SK-N-SH treated with all-trans-retinoic acid at 6 μM for 48 hours (cell line): ENCODE measurements around the gene SYNJ2.

Source experiments
- BACH2 ChIP-seq: fragments of 250-450 bp; sonication (Bioruptor Pico); IDR thresholded peaks from 2 replicates; pipeline ENCODE4 v1.9.0; 2021; ENCODE audit warnings: mild to moderate bottlenecking, borderline replicate concordance
- TF ChIP-seq, protein P1 (sequence below): fragments of 250-450 bp; sonication (Bioruptor Pico); IDR thresholded peaks from 2 replicates; pipeline ENCODE4 v1.5.0; 2020; ENCODE audit warnings: mild to moderate bottlenecking, moderate library complexity

DNA sequence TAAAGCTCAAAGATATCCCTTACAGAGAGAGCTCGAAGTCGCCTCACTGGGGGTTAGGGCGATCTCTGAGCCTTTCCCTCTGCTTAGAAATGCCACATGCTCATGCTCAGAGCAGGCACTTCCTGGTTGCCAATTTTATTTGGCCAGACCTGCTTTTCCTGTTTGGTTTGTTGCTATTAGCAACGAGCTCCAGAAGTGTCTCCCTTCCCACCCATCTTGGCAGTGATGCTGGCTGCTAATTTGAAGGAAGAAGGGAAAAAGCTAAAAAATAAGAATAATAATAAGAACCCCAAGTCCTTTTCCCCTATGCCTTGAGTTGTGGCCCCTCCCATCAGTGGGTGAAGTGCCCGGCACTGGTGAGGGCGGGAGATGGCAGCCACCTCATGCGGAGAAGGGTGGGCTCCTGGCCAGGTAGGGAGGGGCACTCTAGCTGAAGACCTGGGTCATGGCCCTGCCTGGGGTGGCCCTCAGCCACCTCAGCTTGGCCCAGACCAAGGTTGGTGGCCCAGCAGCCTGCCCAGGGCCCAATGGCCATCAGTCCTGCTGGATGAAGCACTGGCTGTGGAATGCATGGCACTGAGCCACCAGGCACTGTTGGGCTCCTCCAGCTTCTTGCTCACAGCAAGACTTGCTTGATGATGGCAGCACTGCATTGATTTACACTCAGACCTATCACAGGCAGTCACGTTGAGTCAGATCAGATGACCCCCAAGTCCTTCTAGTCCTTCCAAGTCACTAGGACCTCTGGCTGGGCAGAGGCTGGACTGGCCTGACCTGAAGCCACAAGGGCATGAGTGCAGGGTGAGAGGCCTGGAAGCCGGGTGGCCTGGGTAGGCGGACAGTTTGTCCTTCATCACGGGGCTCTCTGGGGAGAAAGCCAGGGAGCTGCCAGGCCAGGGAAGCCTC is 79.0 kb downstream of the SYNJ2 start:
- no peak for TF ChIP-seq BACH2
- TF ChIP-seq, protein P1, sequence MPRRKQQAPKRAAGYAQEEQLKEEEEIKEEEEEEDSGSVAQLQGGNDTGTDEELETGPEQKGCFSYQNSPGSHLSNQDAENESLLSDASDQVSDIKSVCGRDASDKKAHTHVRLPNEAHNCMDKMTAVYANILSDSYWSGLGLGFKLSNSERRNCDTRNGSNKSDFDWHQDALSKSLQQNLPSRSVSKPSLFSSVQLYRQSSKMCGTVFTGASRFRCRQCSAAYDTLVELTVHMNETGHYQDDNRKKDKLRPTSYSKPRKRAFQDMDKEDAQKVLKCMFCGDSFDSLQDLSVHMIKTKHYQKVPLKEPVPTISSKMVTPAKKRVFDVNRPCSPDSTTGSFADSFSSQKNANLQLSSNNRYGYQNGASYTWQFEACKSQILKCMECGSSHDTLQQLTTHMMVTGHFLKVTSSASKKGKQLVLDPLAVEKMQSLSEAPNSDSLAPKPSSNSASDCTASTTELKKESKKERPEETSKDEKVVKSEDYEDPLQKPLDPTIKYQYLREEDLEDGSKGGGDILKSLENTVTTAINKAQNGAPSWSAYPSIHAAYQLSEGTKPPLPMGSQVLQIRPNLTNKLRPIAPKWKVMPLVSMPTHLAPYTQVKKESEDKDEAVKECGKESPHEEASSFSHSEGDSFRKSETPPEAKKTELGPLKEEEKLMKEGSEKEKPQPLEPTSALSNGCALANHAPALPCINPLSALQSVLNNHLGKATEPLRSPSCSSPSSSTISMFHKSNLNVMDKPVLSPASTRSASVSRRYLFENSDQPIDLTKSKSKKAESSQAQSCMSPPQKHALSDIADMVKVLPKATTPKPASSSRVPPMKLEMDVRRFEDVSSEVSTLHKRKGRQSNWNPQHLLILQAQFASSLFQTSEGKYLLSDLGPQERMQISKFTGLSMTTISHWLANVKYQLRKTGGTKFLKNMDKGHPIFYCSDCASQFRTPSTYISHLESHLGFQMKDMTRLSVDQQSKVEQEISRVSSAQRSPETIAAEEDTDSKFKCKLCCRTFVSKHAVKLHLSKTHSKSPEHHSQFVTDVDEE (CRISPR knock-in tag) = no peak
